Pancreas (tissue), 10 donors: ENCODE data around the gene SLC2A4. TPM values are rescaled to one million over a fixed set of nuclear protein-coding genes. Genes with fewer than 3 reads are reported as not detected.

Experiments used
- ATAC-seq, 4 donors: fragments of 200-7000 bp; cut with Tn5 transposase; one replicate each; pipeline versions ENCODE4 v1.8.0 to v1.9.1; 2020; ENCODE audit warnings: mild to moderate bottlenecking in 4 of 4, moderate library complexity in 4 of 4
- DNase-seq, 6 donors: peaks; one replicate each; pipeline ENCODE4 v3.0.0-alpha.2; 2020
- FAIRE-seq: peaks from 2 replicates; lab custom pipeline; 2012; peaks lifted over from hg19 to GRCh38; lab: Jason Lieb, UNC
- H3K27ac ChIP-seq, 4 donors: fragments of 200-600 bp; sonication (generic); 1 replicate in 3 of 4; 2 replicates in 1 of 4; pipeline versions ENCODE4 v1.5.0 to v1.8.0; 2020
- H3K27me3 ChIP-seq, 4 donors: fragments of 200-600 bp; one replicate each; pipeline ENCODE4 v1.8.0; 2021
- H3K36me3 ChIP-seq, 3 donors: fragments of 200-600 bp; sonication (generic) in 1 of 3; one replicate each; pipeline versions ENCODE4 v1.5.0 to v1.8.0; 2020 to 2021
- H3K4me1 ChIP-seq, 3 donors: fragments of 200-600 bp; one replicate each; pipeline ENCODE4 v1.8.0; 2021
- H3K4me3 ChIP-seq, 4 donors: fragments of 200-600 bp; sonication (generic) in 2 of 4; one replicate each; pipeline versions ENCODE4 v1.5.0 to v1.8.0; 2020 to 2021
- H3K9me3 ChIP-seq, 4 donors: fragments of 200-600 bp; one replicate each; pipeline ENCODE4 v1.8.0; 2021
- WGBS, 2 donors: extraction: QIAGEN DNeasy Blood & Tissue Kit; methylation state at CpG; one replicate each; pipeline ENCODE4 v1.1.7; 2013; 5-methylcytosine and 5-hydroxymethylcytosine counted together
- intact Hi-C, 3 donors: fragments of 100-400 bp; cut with DNase I; formaldehyde crosslinking; loops; one replicate each; pipeline versions ENCODE4 v1.11.1 to v1.14.2; 2022
- polyA plus RNA-seq, 2 donors: library from polyadenylated mRNA; stranded (reverse); fragments of 200-250 nt; gene quantifications; one replicate each; pipeline ENCODE4 v1.2.3, GENCODE V29; 2013
- total RNA-seq, 6 donors: library from RNA; stranded (reverse); fragmentation: NEBNext Ultra II Directional in 4 of 6; extraction: Animal tissue kit (Norgen Biotek cat#: 25700) in 4 of 6; gene quantifications; one replicate each; pipeline versions ENCODE4 v1.2.1 to v1.2.4, GENCODE V29; 2021 to 2023
- TF ChIP-seq, protein P1 (sequence below), 4 donors: fragments of 200-600 bp; sonication (generic) in 3 of 4; IDR thresholded peaks; one replicate each; pipeline versions ENCODE4 v1.5.0 to v1.8.0; 2021; ENCODE audit warnings: antibody characterized with exemption in 4 of 4
- donor health status: healthy with polysubstance abuse.
- donor health status: DM: no; HTN: no; CAD: no; lungs with moderate emphysema.
- donor health status: DM: no; HTN: no; CAD: no.
- donor health status: control.
- donor health status: control.
- donor health status: Bipolar disorder and iron deficiency.
- donor health status: DM: yes; HTN: yes; CAD: no.
- donor health status: DM: no; HTN: no; CAD: no.
- donor health status: DM: no; HTN: no; CAD: no.
- donor health status: DM: yes; HTN: yes; CAD: no.

SLC2A4 gene
- total and polyA plus RNA-seq, 8 donors: 0.16 to 1.8 (median 0.60) TPM

DNA sequence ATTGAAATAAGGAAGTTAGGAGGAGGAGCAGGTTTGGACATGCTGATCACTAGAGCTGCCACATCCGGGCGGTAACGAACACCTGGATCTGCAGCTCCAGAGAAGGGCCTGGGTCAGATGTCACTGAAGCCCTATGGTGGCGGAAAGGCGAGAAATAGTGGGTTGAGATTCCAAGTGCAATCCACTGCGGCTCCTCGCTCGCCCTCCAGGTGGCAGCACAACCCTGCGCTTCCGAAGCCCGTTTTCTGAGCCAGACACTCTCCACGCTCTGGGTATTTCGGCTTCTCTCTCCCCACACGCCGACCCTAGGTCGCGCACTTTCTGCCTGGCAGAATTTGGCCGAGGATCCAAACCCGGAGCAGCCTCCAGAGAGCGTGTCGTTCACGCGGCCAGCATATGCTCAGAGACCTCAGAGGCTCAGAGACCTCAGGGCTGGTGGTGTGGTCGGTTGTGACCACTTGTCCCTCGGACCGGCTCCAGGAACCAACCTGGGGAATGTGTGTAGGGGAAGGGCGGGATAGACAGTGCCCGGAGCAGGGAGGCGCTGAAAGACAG, 922 bp upstream of the SLC2A4 start:
- DNase-seq (peak; percentile 70 to 92 (median 86)), FAIRE-seq (no peak), ATAC-seq (peak; percentile 87 to 92 (median 89))
- intact Hi-C loops: no loop called here
- 0 to 1% methylated on average over 29 of the region's 29 CpGs for WGBS, 2 donors
- peak overlapping the region in 2 of 4 donors; percentile 35 to 48 for H3K4me3 ChIP-seq
- peak overlapping the region; percentile 15 to 54 (median 32) for H3K27ac ChIP-seq
- no peaks in the 10 kb centered on the region for H3K36me3 ChIP-seq
- H3K4me1 ChIP-seq: peaks cover 5 to 14% (median 9%) of the 10 kb centered on the region in 3 donors
- H3K27me3 ChIP-seq: no peaks in the 10 kb centered on the region
- H3K9me3 ChIP-seq: no peaks in the 10 kb centered on the region
- TF ChIP-seq, protein P1, sequence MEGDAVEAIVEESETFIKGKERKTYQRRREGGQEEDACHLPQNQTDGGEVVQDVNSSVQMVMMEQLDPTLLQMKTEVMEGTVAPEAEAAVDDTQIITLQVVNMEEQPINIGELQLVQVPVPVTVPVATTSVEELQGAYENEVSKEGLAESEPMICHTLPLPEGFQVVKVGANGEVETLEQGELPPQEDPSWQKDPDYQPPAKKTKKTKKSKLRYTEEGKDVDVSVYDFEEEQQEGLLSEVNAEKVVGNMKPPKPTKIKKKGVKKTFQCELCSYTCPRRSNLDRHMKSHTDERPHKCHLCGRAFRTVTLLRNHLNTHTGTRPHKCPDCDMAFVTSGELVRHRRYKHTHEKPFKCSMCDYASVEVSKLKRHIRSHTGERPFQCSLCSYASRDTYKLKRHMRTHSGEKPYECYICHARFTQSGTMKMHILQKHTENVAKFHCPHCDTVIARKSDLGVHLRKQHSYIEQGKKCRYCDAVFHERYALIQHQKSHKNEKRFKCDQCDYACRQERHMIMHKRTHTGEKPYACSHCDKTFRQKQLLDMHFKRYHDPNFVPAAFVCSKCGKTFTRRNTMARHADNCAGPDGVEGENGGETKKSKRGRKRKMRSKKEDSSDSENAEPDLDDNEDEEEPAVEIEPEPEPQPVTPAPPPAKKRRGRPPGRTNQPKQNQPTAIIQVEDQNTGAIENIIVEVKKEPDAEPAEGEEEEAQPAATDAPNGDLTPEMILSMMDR (IDR thresholded peaks at IDR 0.05): peak; percentile 73 to 91 (median 85)

DNA sequence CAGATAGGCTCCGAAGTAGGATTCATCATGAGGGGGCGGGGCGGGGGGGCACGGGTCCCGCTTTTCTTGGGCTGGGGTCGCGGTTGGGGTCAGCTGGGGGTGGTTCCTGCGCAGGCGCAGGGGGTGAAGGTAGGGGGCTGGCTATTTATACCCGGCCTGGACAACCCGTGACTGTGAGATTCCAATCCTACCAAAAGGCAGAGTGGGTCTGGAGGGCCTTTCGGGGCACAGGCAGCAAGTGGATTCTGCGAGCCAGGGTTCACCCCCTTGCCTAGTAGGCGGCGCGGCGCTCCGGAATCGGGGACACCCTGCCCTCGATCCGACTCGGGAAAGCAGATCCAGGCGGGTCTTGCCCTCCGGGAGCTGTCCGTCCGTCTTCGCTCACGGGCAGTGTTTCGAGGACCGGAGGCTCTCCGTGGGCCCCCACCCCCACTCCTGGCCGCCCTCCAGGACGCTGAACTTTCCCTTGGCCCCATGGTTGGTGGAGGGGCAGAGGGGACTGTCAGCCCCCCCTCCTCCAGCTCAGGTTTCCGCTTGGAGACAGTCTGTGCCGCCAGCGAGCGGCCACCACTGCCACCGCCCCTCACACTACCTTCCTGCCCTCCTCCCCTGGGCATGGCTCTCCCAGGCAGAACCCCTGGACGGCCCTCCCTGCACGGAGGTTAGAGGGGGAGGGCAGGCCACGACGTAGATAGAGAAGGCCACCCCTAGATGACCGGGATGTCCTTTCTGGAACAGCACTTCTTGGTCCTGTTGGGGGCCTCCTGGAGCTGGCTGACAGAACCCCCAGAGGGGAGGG, 634 bp downstream of the SLC2A4 start:
- WGBS, 2 donors: 12 to 17% methylated on average over 43 of the region's 43 CpGs
- peak in 2 of 6 donors; percentile 40 to 63 for DNase-seq
- no peak for FAIRE-seq
- no peaks in the 10 kb centered on the region for H3K9me3 ChIP-seq
- H3K4me3 ChIP-seq: peak overlapping the region in 2 of 4 donors; percentile 35 to 48
- H3K4me1 ChIP-seq: peaks cover 5 to 14% (median 9%) of the 10 kb centered on the region in 3 donors
- intact Hi-C loops: no loop called here
- ATAC-seq: no peak
- no peaks in the 10 kb centered on the region for H3K27me3 ChIP-seq
- TF ChIP-seq, protein P1 (IDR thresholded peaks at IDR 0.05): no peak
- no peaks in the 10 kb centered on the region for H3K36me3 ChIP-seq
- H3K27ac ChIP-seq: no peak overlapping the region

DNA sequence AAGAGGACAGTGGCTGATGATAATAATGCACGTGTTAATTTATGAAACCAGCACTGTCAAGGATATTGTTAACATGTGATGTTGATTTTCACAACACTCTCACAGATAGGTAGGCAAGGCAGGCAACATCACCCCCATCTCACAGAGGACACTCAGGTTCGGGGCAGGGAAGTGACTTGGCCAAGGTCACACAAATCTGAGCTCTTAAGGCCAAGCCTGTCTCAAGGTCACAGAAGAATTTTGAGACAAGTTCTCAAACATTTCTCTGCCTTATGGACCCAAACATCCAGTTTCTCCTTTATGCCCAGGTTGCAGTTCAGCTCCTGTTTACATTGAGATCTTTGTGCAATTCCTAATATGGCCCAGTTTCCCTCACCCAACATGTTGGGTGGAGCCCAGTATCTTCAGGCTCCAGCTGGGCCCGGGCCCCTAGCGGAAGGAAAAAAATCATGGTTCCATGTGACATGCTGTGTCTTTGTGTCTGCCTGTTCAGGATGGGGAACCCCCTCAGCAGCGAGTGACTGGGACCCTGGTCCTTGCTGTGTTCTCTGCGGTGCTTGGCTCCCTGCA, 1.3 kb downstream of the SLC2A4 start:
- DNase-seq (no peak), FAIRE-seq (no peak), ATAC-seq (no peak)
- no peaks in the 10 kb centered on the region for H3K27me3 ChIP-seq
- no peak overlapping the region for H3K4me3 ChIP-seq
- H3K9me3 ChIP-seq: no peaks in the 10 kb centered on the region
- H3K27ac ChIP-seq: no peak overlapping the region
- peaks cover 5 to 14% (median 9%) of the 10 kb centered on the region in 3 donors for H3K4me1 ChIP-seq
- TF ChIP-seq, protein P1 (IDR thresholded peaks at IDR 0.05): no peak
- WGBS, 2 donors: 50 to 52% methylated on average over 6 of the region's 6 CpGs
- intact Hi-C loops: no loop called here
- H3K36me3 ChIP-seq: no peaks in the 10 kb centered on the region

DNA sequence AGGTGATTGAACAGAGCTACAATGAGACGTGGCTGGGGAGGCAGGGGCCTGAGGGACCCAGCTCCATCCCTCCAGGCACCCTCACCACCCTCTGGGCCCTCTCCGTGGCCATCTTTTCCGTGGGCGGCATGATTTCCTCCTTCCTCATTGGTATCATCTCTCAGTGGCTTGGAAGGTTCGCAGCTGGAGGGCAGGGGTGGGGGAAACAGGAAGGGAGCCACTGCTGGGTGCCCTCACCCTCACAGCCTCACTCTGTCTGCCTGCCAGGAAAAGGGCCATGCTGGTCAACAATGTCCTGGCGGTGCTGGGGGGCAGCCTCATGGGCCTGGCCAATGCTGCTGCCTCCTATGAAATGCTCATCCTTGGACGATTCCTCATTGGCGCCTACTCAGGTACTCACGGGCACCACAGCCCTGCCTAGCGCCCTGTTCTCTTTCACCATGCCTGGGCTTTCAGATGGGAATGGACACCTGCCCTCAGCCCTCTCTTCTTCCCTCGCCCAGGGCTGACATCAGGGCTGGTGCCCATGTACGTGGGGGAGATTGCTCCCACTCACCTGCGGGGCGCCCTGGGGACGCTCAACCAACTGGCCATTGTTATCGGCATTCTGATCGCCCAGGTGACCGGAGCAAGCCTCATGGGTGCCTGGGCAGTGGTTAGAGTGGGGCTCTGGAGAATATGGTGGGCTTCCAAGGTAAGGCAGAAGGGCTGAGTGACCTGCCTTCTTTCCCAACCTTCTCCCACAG, 2.1 kb downstream of the SLC2A4 start:
- Histone ChIP-seq H3K4me1 (peaks cover 5 to 14% (median 9%) of the 10 kb centered on the region in 3 donors), H3K4me3 (no peak overlapping the region), H3K36me3 (no peaks in the 10 kb centered on the region), H3K27ac (no peak overlapping the region), H3K27me3 (no peaks in the 10 kb centered on the region), H3K9me3 (no peaks in the 10 kb centered on the region)
- TF ChIP-seq, protein P1 (IDR thresholded peaks at IDR 0.05): no peak
- ATAC-seq (no peak), FAIRE-seq (no peak), DNase-seq (no peak)
- intact Hi-C loops: no loop called here
- WGBS, 2 donors: 86% methylated on average over 18 of the region's 18 CpGs
